ENCODE measurements around the gene USP15. TPM values are rescaled to one million over a fixed set of nuclear protein-coding genes. Genes with fewer than 3 reads are reported as not detected.
A peak's percentile ranks its signal among the peaks of the same experiment; 100 is the strongest.

Gene USP15
- total RNA-seq, 1 experiment from 2014 or later = 35.3 TPM

GRCh38 chr12:62435303-62436163 lies 175.3 kb downstream of the USP15 start:
- H3K23me2 ChIP-seq (ENCODE audit: insufficient read length, low read depth, low read length, poor library complexity, severe bottlenecking) = peaks cover 4% of the 10 kb centered on the region
- no peak overlapping the region for H3K27ac ChIP-seq (ENCODE audit: insufficient read length, low read depth, low read length)
- H3K9me3 ChIP-seq (ENCODE audit: control insufficient read depth, low read depth, low read length) = no peaks in the 10 kb centered on the region
- peaks cover 0 to 1% of the 10 kb centered on the region in 2 experiments; a peak in 1 of 5 replicates for H3K9me3 Mint-ChIP-seq
- peaks cover 15 to 17% of the 10 kb centered on the region in 2 experiments for H3K4me1 Mint-ChIP-seq
- DNase-seq = peak; percentile 88
- no peak overlapping the region for H2BK5ac ChIP-seq (ENCODE audit: insufficient read length, low read length)
- H3K18ac ChIP-seq (ENCODE audit: insufficient read length, low read depth, low read length) = no peak overlapping the region
- H3K27me3 Mint-ChIP-seq (ENCODE audit: low read depth) = peaks cover 71% of the 10 kb centered on the region
- H2BK120ac ChIP-seq (ENCODE audit: low read depth, low read length, poor library complexity, severe bottlenecking) = no peak overlapping the region
- H3K14ac ChIP-seq (ENCODE audit: insufficient read depth, low read length) = no peak overlapping the region; the same call in 1 of the 2 replicates
- no peak overlapping the region for H2BK12ac ChIP-seq (ENCODE audit: insufficient read length, low read depth, low read length)
- H3K36me3 Mint-ChIP-seq (ENCODE audit: insufficient read depth in 1 of 3, low read depth in 3 of 3) = no peaks in the 10 kb centered on the region; a peak in 1 of 7 replicates
- no peak overlapping the region for H2BK20ac ChIP-seq (ENCODE audit: low read depth, low read length, poor library complexity, severe bottlenecking)
- no CpG with 5 or more reads among the region's 29 CpGs for WGBS (ENCODE audit: extremely low coverage, insufficient read length, low lambda C conversion rate)
- no peak overlapping the region for H3K4ac ChIP-seq (ENCODE audit: low read depth, low read length)
- 0 out of 2 replicates have a peak, but pooled peaks cover 3% of the 10 kb centered on the region for H3K4me1 ChIP-seq (ENCODE audit: insufficient read depth, low read length)
- H3K9ac ChIP-seq (ENCODE audit: extremely low read depth, insufficient read length, low read length) = no peak overlapping the region
- no peak overlapping the region for H2BK15ac ChIP-seq (ENCODE audit: low read depth, low read length)
- H3K27me3 ChIP-seq (ENCODE audit: insufficient read depth, low read length) = peaks cover 11% of the 10 kb centered on the region; the same call in 1 of the 2 replicates
- H4K20me1 ChIP-seq (ENCODE audit: control insufficient read depth, insufficient read depth, insufficient read length) = peaks cover 3% of the 10 kb centered on the region
- H3K56ac ChIP-seq (ENCODE audit: insufficient read length, low read depth, low read length) = no peak overlapping the region
- H3K4me3 Mint-ChIP-seq = peak overlapping the region; percentile 67 to 88
- TF ChIP-seq, protein P1, sequence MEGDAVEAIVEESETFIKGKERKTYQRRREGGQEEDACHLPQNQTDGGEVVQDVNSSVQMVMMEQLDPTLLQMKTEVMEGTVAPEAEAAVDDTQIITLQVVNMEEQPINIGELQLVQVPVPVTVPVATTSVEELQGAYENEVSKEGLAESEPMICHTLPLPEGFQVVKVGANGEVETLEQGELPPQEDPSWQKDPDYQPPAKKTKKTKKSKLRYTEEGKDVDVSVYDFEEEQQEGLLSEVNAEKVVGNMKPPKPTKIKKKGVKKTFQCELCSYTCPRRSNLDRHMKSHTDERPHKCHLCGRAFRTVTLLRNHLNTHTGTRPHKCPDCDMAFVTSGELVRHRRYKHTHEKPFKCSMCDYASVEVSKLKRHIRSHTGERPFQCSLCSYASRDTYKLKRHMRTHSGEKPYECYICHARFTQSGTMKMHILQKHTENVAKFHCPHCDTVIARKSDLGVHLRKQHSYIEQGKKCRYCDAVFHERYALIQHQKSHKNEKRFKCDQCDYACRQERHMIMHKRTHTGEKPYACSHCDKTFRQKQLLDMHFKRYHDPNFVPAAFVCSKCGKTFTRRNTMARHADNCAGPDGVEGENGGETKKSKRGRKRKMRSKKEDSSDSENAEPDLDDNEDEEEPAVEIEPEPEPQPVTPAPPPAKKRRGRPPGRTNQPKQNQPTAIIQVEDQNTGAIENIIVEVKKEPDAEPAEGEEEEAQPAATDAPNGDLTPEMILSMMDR (conservative IDR thresholded peaks at IDR 0.05) = peak; percentile 71
- H3K79me2 ChIP-seq (ENCODE audit: insufficient read depth, low read length) = no peaks in the 10 kb centered on the region
- no peak overlapping the region for H4K5ac ChIP-seq (ENCODE audit: insufficient read length, low read depth, low read length)
- peak overlapping the region; percentile 88 for H3K4me2 ChIP-seq (ENCODE audit: insufficient read depth, insufficient read length, low read length)
- no peak overlapping the region for H4K91ac ChIP-seq (ENCODE audit: insufficient read length, low read depth, low read length)
- no peak overlapping the region for H2AFZ ChIP-seq (ENCODE audit: low read length)
- no peak overlapping the region for H2AK5ac ChIP-seq (ENCODE audit: insufficient read length, low read length)
- H3K27ac Mint-ChIP-seq = no peak overlapping the region
- H3K23ac ChIP-seq (ENCODE audit: insufficient read length, low read depth, low read length) = no peak overlapping the region
- no peaks in the 10 kb centered on the region for H3K79me1 ChIP-seq (ENCODE audit: insufficient read depth, low read depth, low read length, poor library complexity, severe bottlenecking)
- no peak overlapping the region for H3T11ph ChIP-seq (ENCODE audit: low read length)
- no peak overlapping the region for H4K8ac ChIP-seq (replicated peaks; ENCODE audit: insufficient read length, low read depth, low read length)
